Measurements from ENCODE around the gene SERPINB6. TPM values are rescaled to one million over a fixed set of nuclear protein-coding genes. Genes with fewer than 3 reads are reported as not detected.
A peak's percentile ranks its signal among the peaks of the same experiment; 100 is the strongest.

The SERPINB6 gene
- total RNA-seq, 1 experiment from 2014 or later, result 39.0 TPM

GRCh38 chr6:2976571-2977085 lies 5.3 kb upstream of the SERPINB6 start:
- Histone ChIP-seq H3K23me2 (ENCODE audit: insufficient read length, low read depth, low read length, poor library complexity, severe bottlenecking) (peaks cover 2% of the 10 kb centered on the region), H4K91ac (ENCODE audit: insufficient read length, low read depth, low read length) (no peak overlapping the region), H4K20me1 (ENCODE audit: control insufficient read depth, insufficient read depth, insufficient read length) (no peaks in the 10 kb centered on the region), H3K56ac (ENCODE audit: insufficient read length, low read depth, low read length) (no peak overlapping the region), H3K4me1 (ENCODE audit: insufficient read depth, low read length) (peaks cover 9% of the 10 kb centered on the region; the same call in 1 of the 2 replicates), H3T11ph (ENCODE audit: low read length) (no peak overlapping the region), H2BK20ac (ENCODE audit: low read depth, low read length, poor library complexity, severe bottlenecking) (no peak overlapping the region), H2AK5ac (ENCODE audit: insufficient read length, low read length) (no peak overlapping the region), H3K14ac (ENCODE audit: insufficient read depth, low read length) (no peak overlapping the region), H4K8ac (replicated peaks; ENCODE audit: insufficient read length, low read depth, low read length) (no peak overlapping the region), H3K4me2 (ENCODE audit: insufficient read depth, insufficient read length, low read length) (no peak overlapping the region), H3K27me3 (ENCODE audit: insufficient read depth, low read length) (no peaks in the 10 kb centered on the region), H2BK15ac (ENCODE audit: low read depth, low read length) (no peak overlapping the region), H3K23ac (ENCODE audit: insufficient read length, low read depth, low read length) (no peak overlapping the region), H3K4ac (ENCODE audit: low read depth, low read length) (no peak overlapping the region), H3K79me2 (ENCODE audit: insufficient read depth, low read length) (no peaks in the 10 kb centered on the region), H3K79me1 (ENCODE audit: insufficient read depth, low read depth, low read length, poor library complexity, severe bottlenecking) (no peaks in the 10 kb centered on the region), H3K9ac (ENCODE audit: extremely low read depth, insufficient read length, low read length) (no peak overlapping the region), H4K5ac (ENCODE audit: insufficient read length, low read depth, low read length) (no peak overlapping the region), H2BK12ac (ENCODE audit: insufficient read length, low read depth, low read length) (no peak overlapping the region), H2AFZ (ENCODE audit: low read length) (no peak overlapping the region), H2BK5ac (ENCODE audit: insufficient read length, low read length) (no peak overlapping the region), H3K9me3 (ENCODE audit: control insufficient read depth, low read depth, low read length) (no peaks in the 10 kb centered on the region), H3K18ac (ENCODE audit: insufficient read length, low read depth, low read length) (no peak overlapping the region), H3K27ac (ENCODE audit: insufficient read length, low read depth, low read length) (no peak overlapping the region), H2BK120ac (ENCODE audit: low read depth, low read length, poor library complexity, severe bottlenecking) (no peak overlapping the region)
- no peak for TF ChIP-seq CTCF (conservative IDR thresholded peaks at IDR 0.05)
- WGBS (ENCODE audit: extremely low coverage, insufficient read length, low lambda C conversion rate), result no CpG with 5 or more reads among the region's 7 CpGs
- DNase-seq, result no peak
- Mint-ChIP-seq H3K9me3 (peaks cover 0 to 4% of the 10 kb centered on the region in 2 experiments; a peak in 2 of 5 replicates), H3K27me3 (ENCODE audit: low read depth) (peaks cover 5% of the 10 kb centered on the region; the same call in 1 of the 2 replicates), H3K4me3 (no peak overlapping the region), H3K4me1 (peaks cover 33 to 45% of the 10 kb centered on the region in 2 experiments), H3K36me3 (ENCODE audit: insufficient read depth in 1 of 3, low read depth in 3 of 3) (no peaks in the 10 kb centered on the region), H3K27ac (peak overlapping the region in 1 of 3 experiments; percentile 24; a peak in 1 of 7 replicates)

All from H9 (cell line).